Endometrial microvascular endothelial cells (primary cell): ENCODE results near the gene CLCA4. TPM values are rescaled to one million over a fixed set of nuclear protein-coding genes. Genes with fewer than 3 reads are reported as not detected.
"Not testable (repeated sequence)": the region's sequence is repeated elsewhere in the genome, so short reads cannot be mapped to it uniquely, and the experiment has no call there.

Source experiments
- in situ Hi-C: cut with HindIII; loops from 2 replicates; pipeline ENCODE4 v1.10.0; 2017; ENCODE audit warnings: low sequenced_read_pairs, low pct_unique_long_range_greater_than_20kb; ENCODE audit errors: inconsistent ontology term
- total RNA-seq: library from RNA; depleted of rRNA; stranded (reverse); fragments of >200 nt; gene quantifications from one replicate; pipeline ENCODE4 v1.2.3, GENCODE V29; 2015; ENCODE audit errors: inconsistent ontology term

Gene CLCA4
- total RNA-seq, 1 donor from 2014 or later, result not detected

- in situ Hi-C loops, result no loop called here
Measured at GRCh38 chr1:86583032-86583431, 36.2 kb downstream of the CLCA4 start.

- in situ Hi-C loops, result no loop called here
Measured at GRCh38 chr1:86583593-86583992, 36.7 kb downstream of the CLCA4 start.

DNA sequence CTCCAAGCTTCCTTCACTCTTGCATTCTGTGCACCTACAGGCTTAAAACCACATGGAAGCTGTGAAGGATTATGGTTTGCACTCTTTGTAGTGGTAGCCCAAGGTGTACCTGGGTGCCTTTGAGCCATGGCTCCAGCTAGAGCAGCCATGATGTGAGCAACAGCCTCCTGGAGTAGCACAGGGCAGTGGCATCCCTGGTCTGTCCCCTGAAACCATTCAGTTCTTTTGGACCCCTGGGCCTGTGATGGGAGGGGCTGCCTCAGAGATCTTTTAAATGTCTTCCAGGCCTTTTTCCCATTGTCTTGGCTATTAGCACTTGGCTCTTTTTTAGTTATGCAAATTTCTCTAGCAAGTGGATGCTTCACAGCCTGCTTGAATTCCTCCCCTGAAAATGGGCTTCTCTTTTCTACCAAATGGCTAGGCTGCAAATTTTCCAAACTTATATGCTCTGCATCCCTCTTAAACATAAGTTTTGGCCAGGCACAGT lies 47.4 kb downstream of the CLCA4 start:
- in situ Hi-C loops, result no loop called here

GRCh38 chr1:86596224-86596623 lies 49.3 kb downstream of the CLCA4 start:
- in situ Hi-C loops, result no loop called here

- in situ Hi-C loops, result no loop called here
Measured at GRCh38 chr1:86596741-86597290, 49.9 kb downstream of the CLCA4 start.

- in situ Hi-C loops, result not testable (repeated sequence)
Measured at GRCh38 chr1:86606080-86606479, 59.2 kb downstream of the CLCA4 start.

- in situ Hi-C loops, result no loop called here
Measured at GRCh38 chr1:86616433-86616832, 69.6 kb downstream of the CLCA4 start.

GRCh38 chr1:86616871-86617270 lies 70.0 kb downstream of the CLCA4 start:
- in situ Hi-C loops, result no loop called here

- in situ Hi-C loops, result no loop called here
Measured at GRCh38 chr1:86618358-86618757, 71.5 kb downstream of the CLCA4 start.

DNA sequence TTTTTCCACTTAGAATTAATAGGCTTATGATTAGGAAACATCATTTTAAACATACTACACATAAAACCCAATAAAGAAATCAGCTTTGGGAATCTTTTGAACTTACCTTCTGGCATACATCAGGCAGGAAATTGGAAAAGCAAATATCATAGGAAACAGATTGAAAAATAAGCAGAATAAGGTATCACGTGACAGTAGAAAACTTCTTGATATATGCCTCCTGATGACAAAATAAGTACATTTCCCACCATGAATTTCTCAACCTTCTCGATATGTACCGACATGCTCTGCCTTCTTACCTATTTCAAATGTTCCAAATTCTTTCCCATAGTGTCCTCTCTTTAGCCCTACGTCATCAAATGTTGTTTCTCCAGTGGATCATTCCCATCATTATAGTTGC lies 72.4 kb downstream of the CLCA4 start:
- in situ Hi-C loops, result no loop called here

GRCh38 chr1:86621286-86621685 lies 74.4 kb downstream of the CLCA4 start:
- in situ Hi-C loops, result no loop called here

Other genes with a start within 250 kb of the CLCA4 start
- gene ODF2L, start 150.8 kb upstream of the CLCA4 start, total RNA-seq, result 27.9 TPM
- gene CLCA2, start 122.9 kb upstream of the CLCA4 start, total RNA-seq, result not detected
- gene CLCA1, start 78.2 kb upstream of the CLCA4 start, total RNA-seq, result not detected
- 53.1 TPM for gene SH3GLB1, start 157.5 kb downstream of the CLCA4 start, total RNA-seq